A549 (cell line): Measurements from ENCODE around the gene SCRN1. TPM values are rescaled to one million over a fixed set of nuclear protein-coding genes. Genes with fewer than 3 reads are reported as not detected.
"Not testable (repeated sequence)": the region's sequence is repeated elsewhere in the genome, so short reads cannot be mapped to it uniquely, and the experiment has no call there.

ENCODE experiments used
- ATAC-seq, 2 experiments: fragments of 200-7000 bp in 1 of 2; fragments of >200 bp in 1 of 2; cut with Nextera tagmentation in 1 of 2; cut with Tn5 transposase in 1 of 2; 3 replicates each; pipeline versions ENCODE4 v1.8.0 to v1.9.1; 2018 to 2020; ENCODE audit warnings: mild to moderate bottlenecking in 1 of 2, moderate library complexity in 1 of 2
- CTCF ChIA-PET: fragments of 300-600 bp; sonication (Branson Sonifier 250); formaldehyde crosslinking; extraction: SDS; loops from one replicate; lab custom pipeline; 2021; ENCODE audit warnings: antibody characterized with exemption, inconsistent platforms; lab: Yijun Ruan, JAX
- POLR2A ChIA-PET: fragments of 350-600 bp; formaldehyde crosslinking; extraction: SDS; loops from one replicate; lab custom pipeline; 2021; ENCODE audit warnings: antibody characterized with exemption, inconsistent platforms; lab: Yijun Ruan, JAX
- DNase-seq, 2 experiments: peaks; one replicate each; pipeline versions ENCODE4 v3.0.0 to v3.0.0-alpha.2; 2011 to 2016; ENCODE audit warnings: low read depth in 1 of 2, low spot score in 1 of 2
- FAIRE-seq: peaks from 2 replicates; lab custom pipeline; 2011; peaks lifted over from hg19 to GRCh38; lab: Jason Lieb, UNC
- H3K27ac ChIP-seq, 2 experiments: fragments of >200 bp; sonication (Bioruptor Twin); formaldehyde crosslinking; 3 replicates each; pipeline ENCODE4 v1.5.1; 2016 to 2017
- H3K4me1 ChIP-seq: fragments of >200 bp; sonication (Bioruptor Twin); formaldehyde crosslinking; 3 replicates; pipeline ENCODE4 v1.6.1; 2016
- H3K4me2 ChIP-seq: fragments of >200 bp; sonication (Bioruptor Twin); formaldehyde crosslinking; 3 replicates; pipeline ENCODE4 v1.6.1; 2016
- H3K4me3 ChIP-seq: fragments of >200 bp; sonication (Bioruptor Twin); formaldehyde crosslinking; 3 replicates; pipeline ENCODE4 v1.5.1; 2016
- H3K9me3 ChIP-seq: fragments of >200 bp; sonication (Bioruptor Twin); formaldehyde crosslinking; 3 replicates; pipeline ENCODE4 v1.6.1; 2016
- BCL3 ChIP-seq: fragments of >200 bp; sonication (Bioruptor Twin); formaldehyde crosslinking; IDR thresholded peaks from 3 replicates; pipeline ENCODE4 v1.6.1; 2016
- CHD4 ChIP-seq: fragments of 200-600 bp; sonication (generic); IDR thresholded peaks from 2 replicates; pipeline ENCODE4 v1.6.1; 2016; ENCODE audit warnings: antibody characterized with exemption, mild to moderate bottlenecking, borderline replicate concordance
- EHMT2 ChIP-seq: fragments of 200-600 bp; sonication (generic); IDR thresholded peaks from 2 replicates; pipeline ENCODE4 v1.6.1; 2016; ENCODE audit warnings: antibody characterized with exemption, low read depth, mild to moderate bottlenecking, moderate library complexity
- ESRRA ChIP-seq: fragments of 150-350 bp; IDR thresholded peaks from 2 replicates; pipeline ENCODE4 v1.6.1; 2014; ENCODE audit warnings: mild to moderate bottlenecking, low read length, borderline replicate concordance
- FOSB ChIP-seq: fragments of 250-450 bp; sonication (Bioruptor Pico); IDR thresholded peaks from 2 replicates; pipeline ENCODE4 v1.5.0; 2020; ENCODE audit warnings: mild to moderate bottlenecking, moderate library complexity
- FOSL2 ChIP-seq, 2 experiments: fragments of 450-650 bp in 1 of 2; fragments of >200 bp in 1 of 2; sonication (Bioruptor Twin) in 1 of 2; formaldehyde crosslinking; IDR thresholded peaks; 2 replicates each; pipeline versions ENCODE4 v1.5.0 to v1.6.1; 2016 to 2020; ENCODE audit warnings: mild to moderate bottlenecking in 1 of 2, moderate library complexity in 1 of 2
- FOXS1 ChIP-seq: fragments of 250-450 bp; sonication (Bioruptor Pico); IDR thresholded peaks from 2 replicates; pipeline ENCODE4 v1.5.0; 2020; ENCODE audit warnings: mild to moderate bottlenecking, moderate library complexity
- HEYL ChIP-seq: fragments of 250-450 bp; sonication (Bioruptor Pico); IDR thresholded peaks from 2 replicates; pipeline ENCODE4 v1.8.0; 2021; ENCODE audit warnings: mild to moderate bottlenecking, moderate library complexity
- HOXB13 ChIP-seq: fragments of 250-450 bp; sonication (Bioruptor Pico); IDR thresholded peaks from 2 replicates; pipeline ENCODE4 v1.5.0; 2020; ENCODE audit warnings: low read depth, mild to moderate bottlenecking, moderate library complexity
- HOXB5 ChIP-seq: fragments of 250-450 bp; sonication (Bioruptor Pico); IDR thresholded peaks from 2 replicates; pipeline ENCODE4 v1.5.0; 2020; ENCODE audit warnings: mild to moderate bottlenecking, moderate library complexity
- JUN ChIP-seq, 2 experiments: fragments of >200 bp; sonication (Bioruptor Twin); formaldehyde crosslinking; IDR thresholded peaks; 2 replicates in 1 of 2; 3 replicates in 1 of 2; pipeline ENCODE4 v1.6.1; 2016 to 2017
- KDM5A ChIP-seq: fragments of 200-600 bp; sonication (generic); IDR thresholded peaks from 2 replicates; pipeline ENCODE4 v1.6.1; 2016; ENCODE audit warnings: antibody characterized with exemption, mild to moderate bottlenecking
- MYC ChIP-seq: IDR thresholded peaks from 2 replicates; pipeline ENCODE4 v1.6.1; 2012; ENCODE audit warnings: mild to moderate bottlenecking, inconsistent platforms, low read length, improper control_type of control experiment, borderline replicate concordance
- NFE2L2 ChIP-seq: fragments of 150-350 bp; conservative IDR thresholded peaks from 2 replicates; pipeline ENCODE4 v1.6.1; 2014; ENCODE audit warnings: low read length
- NPAS2 ChIP-seq: fragments of 250-450 bp; sonication (Bioruptor Pico); IDR thresholded peaks from 2 replicates; pipeline ENCODE4 v1.8.0; 2022; ENCODE audit warnings: mild to moderate bottlenecking, moderate library complexity, borderline replicate concordance
- PBX3 ChIP-seq: IDR thresholded peaks from 2 replicates; pipeline ENCODE4 v1.6.1; 2012
- PHF8 ChIP-seq: fragments of 200-600 bp; sonication (generic); IDR thresholded peaks from 2 replicates; pipeline ENCODE4 v1.6.1; 2016; ENCODE audit warnings: low read depth, mild to moderate bottlenecking, antibody characterized with exemption, moderate library complexity, borderline replicate concordance
- RCOR1 ChIP-seq: fragments of 150-350 bp; IDR thresholded peaks from 2 replicates; pipeline ENCODE4 v1.6.1; 2014; ENCODE audit warnings: antibody characterized with exemption, low read length, low read depth
- RNF2 ChIP-seq: fragments of 200-600 bp; sonication (generic); IDR thresholded peaks from 2 replicates; pipeline ENCODE4 v1.6.1; 2016; ENCODE audit warnings: low read depth, mild to moderate bottlenecking, antibody characterized with exemption, moderate library complexity, borderline replicate concordance
- SMC3 ChIP-seq: fragments of >200 bp; sonication (Bioruptor Twin); formaldehyde crosslinking; IDR thresholded peaks from 3 replicates; pipeline ENCODE4 v1.6.1; 2018; ENCODE audit warnings: inconsistent platforms
- SREBF2 ChIP-seq: fragments of 450-650 bp; IDR thresholded peaks from 2 replicates; pipeline ENCODE4 v1.6.1; 2014; ENCODE audit warnings: mild to moderate bottlenecking, moderate library complexity
- ZC3H11A ChIP-seq: fragments of 450-650 bp; IDR thresholded peaks from 2 replicates; pipeline ENCODE4 v1.6.1; 2014; ENCODE audit warnings: antibody characterized with exemption, mild to moderate bottlenecking
- ZNF302 ChIP-seq: fragments of 250-450 bp; sonication (Bioruptor Pico); IDR thresholded peaks from 2 replicates; pipeline ENCODE4 v1.9.0; 2021; ENCODE audit warnings: inconsistent platforms, mild to moderate bottlenecking, moderate library complexity
- ZSCAN20 ChIP-seq: fragments of 250-450 bp; sonication (Bioruptor Pico); IDR thresholded peaks from 2 replicates; pipeline ENCODE4 v1.8.0; 2022; ENCODE audit warnings: mild to moderate bottlenecking, moderate library complexity
- WGBS: methylation state at CpG from one replicate; pipeline ENCODE4 v1.1.6; 2017; ENCODE audit errors: missing lambda C conversion rate; 5-methylcytosine and 5-hydroxymethylcytosine counted together
- polyA plus RNA-seq, 4 experiments: library from polyadenylated mRNA; depleted of rRNA in 3 of 4; stranded (reverse); fragments of >200 nt; fragmentation: RNase III in 1 of 4; extraction: RNeasy Plus Mini Kit Qiagen cat#74134 plus additional on column Dnase treatment in 1 of 4; gene quantifications; 2 replicates in 3 of 4; 3 replicates in 1 of 4; pipeline ENCODE4 v1.2.3, GENCODE V29; 2011 to 2017

Gene SCRN1
- polyA plus RNA-seq, 2 of the 4 experiments (the other 2 are of a cell fraction), result 49.7 to 88.9 TPM

- ATAC-seq, result no peak
- H3K4me3 ChIP-seq, result no peak overlapping the region
- DNase-seq, result no peak
- no peaks in the 10 kb centered on the region for H3K9me3 ChIP-seq
- FAIRE-seq, result no peak
- no peak overlapping the region for H3K4me2 ChIP-seq
- H3K4me1 ChIP-seq, result no peaks in the 10 kb centered on the region
- H3K27ac ChIP-seq, result no peak overlapping the region
- ChIA-PET POLR2A (no interaction called here), CTCF (no interaction called here)
- TF ChIP-seq HOXB13 (CRISPR knock-in tag) (no peak), RNF2 (no peak), ESRRA (no peak), ZSCAN20 (CRISPR knock-in tag) (no peak)
- TF ChIP-seq, all 56 proteins: peak for 0
- WGBS, result 87% methylated on average over 1 of the region's 1 CpG
These were observed 27.6 kb downstream of the SCRN1 start for GRCh38 chr7:29962035-29962434.

GRCh38 chr7:29961611-29962010, 28.0 kb downstream of the SCRN1 start:
- FAIRE-seq, H3K4me3 ChIP-seq, H3K9me3 ChIP-seq, DNase-seq, H3K4me2 ChIP-seq, ATAC-seq, H3K27ac ChIP-seq, H3K4me1 ChIP-seq, CTCF ChIA-PET, POLR2A ChIA-PET: not testable (repeated sequence)
- 97% methylated on average over 1 of the region's 19 CpGs for WGBS

GRCh38 chr7:29958667-29959358, 30.8 kb downstream of the SCRN1 start:
- DNase-seq (no peak), FAIRE-seq (no peak), ATAC-seq (no peak)
- Histone ChIP-seq H3K4me3 (no peak overlapping the region), H3K27ac (no peak overlapping the region), H3K4me2 (no peak overlapping the region), H3K4me1 (no peaks in the 10 kb centered on the region), H3K9me3 (no peaks in the 10 kb centered on the region)
- TF ChIP-seq MYC (no peak), RNF2 (no peak), KDM5A (no peak), FOSB (CRISPR knock-in tag) (no peak), RCOR1 (no peak), ZC3H11A (no peak), SMC3 (no peak), FOSL2 (IDR thresholded peaks at IDR 0.05) (no peak), FOSL2 (CRISPR knock-in tag; IDR thresholded peaks at IDR 0.05) (no peak), FOXS1 (CRISPR knock-in tag) (no peak), CHD4 (no peak), PHF8 (no peak)
- POLR2A ChIA-PET, result no interaction called here
- WGBS, result 92% methylated on average over 8 of the region's 8 CpGs
- CTCF ChIA-PET, result interaction anchor here (1.3 to 1.7 kb wide), 3 partner anchors 28 to 104 kb away, joined by 3 to 5 read pairs (median 3); no protein-coding TSS in a partner anchor

GRCh38 chr7:29957521-29958310, 31.9 kb downstream of the SCRN1 start:
- Histone ChIP-seq H3K4me1 (0 out of 3 replicates have a peak, but pooled peaks cover 3% of the 10 kb centered on the region), H3K27ac (no peak overlapping the region), H3K4me3 (no peak overlapping the region), H3K4me2 (no peak overlapping the region), H3K9me3 (no peaks in the 10 kb centered on the region)
- CTCF ChIA-PET, result interaction anchor here (1.3 to 1.7 kb wide), 3 partner anchors 29 to 104 kb away, joined by 3 to 5 read pairs (median 4); no protein-coding TSS in a partner anchor
- 93% methylated on average over 9 of the region's 9 CpGs for WGBS
- DNase-seq (no peak), FAIRE-seq (no peak), ATAC-seq (no peak)
- POLR2A ChIA-PET, result no interaction called here
- TF ChIP-seq EHMT2, result no peak
- no peak for TF ChIP-seq BCL3
- TF ChIP-seq ZC3H11A, result no peak
- no peak for TF ChIP-seq PHF8
- no peak for TF ChIP-seq JUN (IDR thresholded peaks at IDR 0.05)
- no peak for TF ChIP-seq RCOR1
- no peak for TF ChIP-seq PBX3
- no peak for TF ChIP-seq HEYL (CRISPR knock-in tag)
- no peak for TF ChIP-seq FOXS1 (CRISPR knock-in tag)
- no peak for TF ChIP-seq SREBF2
- no peak for TF ChIP-seq NFE2L2
- TF ChIP-seq HOXB5 (CRISPR knock-in tag), result no peak
- no peak for TF ChIP-seq ZNF302
- no peak for TF ChIP-seq NPAS2 (CRISPR knock-in tag)
- TF ChIP-seq, all 56 proteins: peak for 0
